Tibial nerve (tissue), 4 donors: ENCODE results near the gene SUSD5. TPM values are rescaled to one million over a fixed set of nuclear protein-coding genes. Genes with fewer than 3 reads are reported as not detected.

ENCODE experiments used
- DNase-seq, 2 donors: peaks; one replicate each; pipeline ENCODE4 v3.0.0-alpha.2; 2019; ENCODE audit warnings: low spot score in 2 of 2
- H3K27ac ChIP-seq, 4 donors: fragments of 200-600 bp; sonication (generic) in 3 of 4; one replicate each; pipeline ENCODE4 v1.5.1; 2017 to 2019; ENCODE audit warnings: mild to moderate bottlenecking in 1 of 4
- H3K27me3 ChIP-seq, 2 donors: fragments of 200-600 bp; sonication (generic) in 1 of 2; one replicate each; pipeline versions ENCODE4 v1.5.1 to v1.6.0; 2017 to 2019
- H3K36me3 ChIP-seq, 3 donors: fragments of 200-600 bp; sonication (generic); one replicate each; pipeline ENCODE4 v1.5.1; 2018 to 2019
- H3K4me1 ChIP-seq, 4 donors: fragments of 200-600 bp; sonication (generic) in 3 of 4; one replicate each; pipeline ENCODE4 v1.5.1; 2017 to 2019
- H3K4me3 ChIP-seq, 4 donors: fragments of 200-600 bp; sonication (generic) in 3 of 4; one replicate each; pipeline ENCODE4 v1.5.1; 2017 to 2019; ENCODE audit warnings: mild to moderate bottlenecking in 1 of 4, moderate library complexity in 1 of 4
- H3K9me3 ChIP-seq, 4 donors: fragments of 200-600 bp; sonication (generic) in 3 of 4; one replicate each; pipeline ENCODE4 v1.5.1; 2017 to 2019
- EP300 ChIP-seq, 2 donors: sonication (generic); formaldehyde crosslinking; IDR thresholded peaks; one replicate each; pipeline ENCODE4 v1.6.1; 2017; ENCODE audit warnings: antibody characterized with exemption in 2 of 2, mild to moderate bottlenecking in 1 of 2
- POLR2A ChIP-seq, 2 donors: fragments of 450-650 bp; IDR thresholded peaks; one replicate each; pipeline ENCODE4 v1.6.1; 2017; ENCODE audit warnings: antibody characterized with exemption in 2 of 2, mild to moderate bottlenecking in 2 of 2, moderate library complexity in 2 of 2
- WGBS, 2 donors: methylation state at CpG; one replicate each; pipeline ENCODE4 v1.1.5; 2018; 5-methylcytosine and 5-hydroxymethylcytosine counted together
- total RNA-seq, 4 donors: library from RNA; depleted of rRNA; stranded (reverse); fragments of >200 nt; gene quantifications; one replicate each; pipeline ENCODE4 v1.1.0, GENCODE V29; 2016
- TF ChIP-seq, protein P1 (sequence below), 5 experiments: fragments of 200-600 bp in 3 of 5; fragments of 450-650 bp in 2 of 5; sonication (generic) in 3 of 5; IDR thresholded peaks; one replicate each; pipeline ENCODE4 v1.5.1; 2016 to 2019; ENCODE audit warnings: antibody characterized with exemption in 5 of 5, mild to moderate bottlenecking in 3 of 5, moderate library complexity in 2 of 5

The SUSD5 gene
- total RNA-seq, 4 donors from 2014 or later = 0.90 to 12.6 (median 4.3) TPM

DNA sequence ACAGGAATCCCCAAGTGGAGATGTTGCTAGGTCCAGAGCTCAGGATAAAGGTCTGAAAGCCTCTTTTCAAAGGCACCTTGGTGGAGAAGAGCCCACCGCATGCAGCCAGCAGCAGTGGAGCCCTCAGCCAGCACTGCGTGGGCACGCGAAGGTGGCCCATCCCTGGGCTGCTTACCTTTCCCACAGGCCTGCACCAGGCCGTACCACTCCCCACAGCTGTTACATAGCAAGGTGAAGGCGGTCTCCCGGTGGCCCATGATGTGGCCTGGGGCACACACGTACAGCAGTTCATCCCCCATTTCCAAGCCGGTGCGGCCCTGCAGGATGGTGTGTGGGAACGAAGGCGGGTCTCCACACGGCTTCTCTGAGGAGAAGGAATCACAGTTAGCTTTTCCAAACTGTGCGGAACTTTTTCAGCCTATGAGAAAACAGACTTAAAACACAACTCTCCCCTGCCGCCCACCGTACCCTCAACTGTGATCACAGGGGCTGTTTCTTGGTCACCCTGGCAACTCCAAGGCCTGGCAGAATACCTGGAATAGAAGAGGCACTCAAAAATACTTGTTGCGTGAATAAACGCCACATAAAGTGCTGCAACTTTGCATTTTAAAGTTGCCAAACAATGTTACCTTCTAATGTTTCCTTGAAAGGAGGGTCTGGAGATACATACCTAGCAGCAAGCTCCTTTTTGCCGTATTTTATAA, 43.7 kb downstream of the SUSD5 start:
- WGBS, 2 donors = 90 to 95% methylated on average over 18 to 19 of the region's 19 CpGs
- no peak overlapping the region for H3K27ac ChIP-seq

DNA sequence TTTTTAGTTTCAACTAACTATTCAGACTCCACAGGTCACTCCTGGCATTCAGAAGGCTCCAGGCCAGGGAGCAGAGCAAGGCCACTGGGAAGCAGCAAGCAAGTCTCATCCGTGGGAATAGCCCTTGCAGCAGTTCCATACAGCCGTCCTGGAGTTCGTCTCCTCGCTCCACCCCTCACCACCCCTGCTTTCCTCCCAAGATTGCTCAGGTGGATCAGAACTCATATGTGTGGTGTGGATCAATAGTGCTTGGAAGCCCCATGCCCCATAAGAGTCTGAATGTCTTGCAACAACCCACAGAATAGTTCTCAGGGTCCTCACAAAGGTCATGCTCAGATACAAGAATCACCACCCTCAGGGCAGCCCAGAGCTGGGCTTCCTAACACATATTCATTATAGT, 44.5 kb downstream of the SUSD5 start:
- H3K27ac ChIP-seq = no peak overlapping the region
- H3K27me3 ChIP-seq = no peaks in the 10 kb centered on the region
- H3K4me1 ChIP-seq = no peaks in the 10 kb centered on the region
- H3K9me3 ChIP-seq = peaks cover 0 to 5% (median 0%) of the 10 kb centered on the region in 4 donors
- H3K4me3 ChIP-seq = no peak overlapping the region
- DNase-seq = no peak
- WGBS, 2 donors = 67 to 88% methylated on average over 4 of the region's 4 CpGs
- H3K36me3 ChIP-seq = no peaks in the 10 kb centered on the region
- TF ChIP-seq EP300 (IDR thresholded peaks at IDR 0.05) (no peak), POLR2A (IDR thresholded peaks at IDR 0.05) (no peak)
- TF ChIP-seq, protein P1, sequence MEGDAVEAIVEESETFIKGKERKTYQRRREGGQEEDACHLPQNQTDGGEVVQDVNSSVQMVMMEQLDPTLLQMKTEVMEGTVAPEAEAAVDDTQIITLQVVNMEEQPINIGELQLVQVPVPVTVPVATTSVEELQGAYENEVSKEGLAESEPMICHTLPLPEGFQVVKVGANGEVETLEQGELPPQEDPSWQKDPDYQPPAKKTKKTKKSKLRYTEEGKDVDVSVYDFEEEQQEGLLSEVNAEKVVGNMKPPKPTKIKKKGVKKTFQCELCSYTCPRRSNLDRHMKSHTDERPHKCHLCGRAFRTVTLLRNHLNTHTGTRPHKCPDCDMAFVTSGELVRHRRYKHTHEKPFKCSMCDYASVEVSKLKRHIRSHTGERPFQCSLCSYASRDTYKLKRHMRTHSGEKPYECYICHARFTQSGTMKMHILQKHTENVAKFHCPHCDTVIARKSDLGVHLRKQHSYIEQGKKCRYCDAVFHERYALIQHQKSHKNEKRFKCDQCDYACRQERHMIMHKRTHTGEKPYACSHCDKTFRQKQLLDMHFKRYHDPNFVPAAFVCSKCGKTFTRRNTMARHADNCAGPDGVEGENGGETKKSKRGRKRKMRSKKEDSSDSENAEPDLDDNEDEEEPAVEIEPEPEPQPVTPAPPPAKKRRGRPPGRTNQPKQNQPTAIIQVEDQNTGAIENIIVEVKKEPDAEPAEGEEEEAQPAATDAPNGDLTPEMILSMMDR (IDR thresholded peaks at IDR 0.05) = no peak

More for the DNA sequence above, 43.7 kb downstream of the SUSD5 start:
- no peaks in the 10 kb centered on the region for H3K36me3 ChIP-seq
- DNase-seq = no peak
- peaks cover 0 to 8% (median 0%) of the 10 kb centered on the region in 4 donors for H3K9me3 ChIP-seq
- no peaks in the 10 kb centered on the region for H3K4me1 ChIP-seq
- H3K27me3 ChIP-seq = no peaks in the 10 kb centered on the region
- no peak overlapping the region for H3K4me3 ChIP-seq
- TF ChIP-seq POLR2A (IDR thresholded peaks at IDR 0.05) (no peak), EP300 (IDR thresholded peaks at IDR 0.05) (no peak)
- TF ChIP-seq, protein P1 (IDR thresholded peaks at IDR 0.05) = no peak

DNA sequence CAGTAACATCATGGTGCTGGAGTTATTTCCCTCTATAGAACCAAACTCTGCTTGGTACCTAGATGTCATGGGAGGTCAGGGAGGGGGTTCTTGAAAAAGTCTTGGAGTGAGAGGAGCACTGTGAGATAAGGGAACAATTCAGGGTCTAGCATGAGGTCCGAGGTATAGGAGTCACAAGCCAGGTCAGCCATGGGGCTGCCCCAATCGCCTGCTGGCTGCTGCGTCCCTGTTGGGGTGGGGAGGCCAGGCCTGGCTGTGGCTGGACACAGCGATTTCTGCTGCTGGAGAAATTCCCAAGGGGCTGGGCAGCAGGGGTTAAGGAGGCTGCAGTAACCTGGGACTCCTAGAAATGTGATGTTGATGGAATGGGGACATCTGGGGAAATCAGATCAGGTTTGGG, 44.9 kb downstream of the SUSD5 start:
- H3K27ac ChIP-seq = no peak overlapping the region

DNA sequence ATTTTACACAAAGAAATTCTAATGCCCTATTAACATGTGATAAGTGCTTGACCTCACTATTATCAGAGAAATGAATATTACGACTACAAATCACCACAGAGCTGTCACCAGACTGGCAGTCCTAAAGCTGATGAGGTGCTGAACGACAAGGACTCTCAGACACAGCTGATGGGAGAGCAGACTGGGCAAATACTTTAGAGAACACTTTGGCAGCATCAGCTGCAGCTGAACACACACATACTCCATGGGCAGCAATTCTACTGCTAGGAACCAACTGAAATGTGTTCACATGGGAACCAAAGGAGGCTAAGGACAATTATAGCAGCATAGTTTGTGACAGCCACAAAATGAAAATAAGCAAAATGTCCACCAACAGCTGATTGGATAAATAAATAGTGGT, 45.5 kb downstream of the SUSD5 start:
- no peak overlapping the region for H3K4me3 ChIP-seq
- DNase-seq = no peak
- no peaks in the 10 kb centered on the region for H3K4me1 ChIP-seq
- H3K36me3 ChIP-seq = no peaks in the 10 kb centered on the region
- no peak for TF ChIP-seq EP300 (IDR thresholded peaks at IDR 0.05)
- no peak for TF ChIP-seq POLR2A (IDR thresholded peaks at IDR 0.05)
- TF ChIP-seq, protein P1 (IDR thresholded peaks at IDR 0.05) = no peak
- H3K27ac ChIP-seq = no peak overlapping the region
- H3K9me3 ChIP-seq = no peaks in the 10 kb centered on the region
- H3K27me3 ChIP-seq = no peaks in the 10 kb centered on the region
- WGBS, 2 donors = 14 to 16% methylated on average over 2 of the region's 2 CpGs

More for the DNA sequence above, 44.9 kb downstream of the SUSD5 start:
- Histone ChIP-seq H3K27me3 (no peaks in the 10 kb centered on the region), H3K4me3 (no peak overlapping the region), H3K36me3 (no peaks in the 10 kb centered on the region), H3K4me1 (no peaks in the 10 kb centered on the region), H3K9me3 (peaks cover 0 to 2% (median 0%) of the 10 kb centered on the region in 4 donors)
- WGBS, 2 donors = 67 to 81% methylated on average over 4 of the region's 4 CpGs
- no peak for DNase-seq
- TF ChIP-seq POLR2A (IDR thresholded peaks at IDR 0.05) (no peak), EP300 (IDR thresholded peaks at IDR 0.05) (no peak)
- TF ChIP-seq, protein P1 (IDR thresholded peaks at IDR 0.05) = no peak

DNA sequence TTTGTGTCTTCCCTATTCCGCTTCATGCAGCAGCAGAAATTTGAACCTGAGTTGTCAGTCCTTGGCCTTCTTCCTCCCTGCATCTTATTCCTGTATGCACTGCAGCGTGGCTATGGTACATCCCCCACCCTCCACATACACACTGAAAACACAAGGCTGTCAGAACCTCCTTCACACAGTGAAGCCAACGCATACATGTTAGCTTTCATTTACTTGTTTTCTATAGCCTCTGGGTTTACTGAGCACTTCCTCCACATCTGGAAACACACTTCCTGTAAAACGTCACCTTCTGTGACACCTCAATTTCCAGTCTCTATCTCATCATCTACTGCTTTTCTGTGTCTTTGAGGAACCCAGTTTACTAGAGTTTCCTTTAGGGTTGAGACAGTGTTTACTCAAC, 47.0 kb downstream of the SUSD5 start:
- Histone ChIP-seq H3K4me1 (no peaks in the 10 kb centered on the region), H3K9me3 (no peaks in the 10 kb centered on the region), H3K27ac (no peak overlapping the region), H3K4me3 (no peak overlapping the region), H3K36me3 (no peaks in the 10 kb centered on the region), H3K27me3 (no peaks in the 10 kb centered on the region)
- no peak for DNase-seq
- TF ChIP-seq EP300 (IDR thresholded peaks at IDR 0.05) = no peak
- TF ChIP-seq POLR2A (IDR thresholded peaks at IDR 0.05) = no peak
- TF ChIP-seq, protein P1 (IDR thresholded peaks at IDR 0.05) = no peak
- WGBS, 2 donors = 68 to 69% methylated on average over 4 of the region's 4 CpGs
